HEK293T (cell line): ENCODE results near the gene CD164L2.

Source experiments
- CTCF ChIA-PET: fragments of 350-600 bp; formaldehyde crosslinking; extraction: SDS; loops from one replicate; lab custom pipeline; 2021; ENCODE audit warnings: antibody characterized with exemption, inconsistent platforms; lab: Yijun Ruan, JAX
- POLR2A ChIA-PET: fragments of 350-600 bp; formaldehyde crosslinking; extraction: SDS; loops from one replicate; lab custom pipeline; 2020; ENCODE audit warnings: antibody characterized with exemption, inconsistent platforms; lab: Yijun Ruan, JAX
- DNase-seq: peaks from one replicate; pipeline ENCODE4 v3.0.0; 2012; ENCODE audit warnings: mixed read lengths; ENCODE audit errors: extremely low spot score
- ARNT ChIP-seq: fragments of 450-650 bp; IDR thresholded peaks from 2 replicates; pipeline ENCODE4 v1.6.1; 2017; ENCODE audit warnings: mild to moderate bottlenecking
- BHLHE40 ChIP-seq: fragments of 450-650 bp; IDR thresholded peaks from 2 replicates; pipeline ENCODE4 v1.6.1; 2016; ENCODE audit warnings: mild to moderate bottlenecking, moderate library complexity, borderline replicate concordance
- CTBP1 ChIP-seq: fragments of 450-650 bp; IDR thresholded peaks from 2 replicates; pipeline ENCODE4 v1.6.1; 2016; ENCODE audit warnings: borderline replicate concordance
- ELF4 ChIP-seq: fragments of 450-650 bp; IDR thresholded peaks from 2 replicates; pipeline ENCODE4 v1.6.1; 2017; ENCODE audit warnings: antibody characterized with exemption
- FOXA1 ChIP-seq: fragments of 450-650 bp; IDR thresholded peaks from 2 replicates; pipeline ENCODE4 v1.6.1; 2016; ENCODE audit warnings: mild to moderate bottlenecking
- FOXK2 ChIP-seq: fragments of 450-650 bp; IDR thresholded peaks from 2 replicates; pipeline ENCODE4 v1.6.1; 2016; ENCODE audit warnings: mild to moderate bottlenecking
- FOXM1 ChIP-seq: fragments of 450-650 bp; IDR thresholded peaks from 2 replicates; pipeline ENCODE4 v1.6.1; 2017; ENCODE audit warnings: mild to moderate bottlenecking, borderline replicate concordance
- HDGF ChIP-seq: fragments of 450-650 bp; IDR thresholded peaks from 2 replicates; pipeline ENCODE4 v1.6.1; 2017; ENCODE audit warnings: antibody characterized with exemption, borderline replicate concordance
- L3MBTL2 ChIP-seq: fragments of 450-650 bp; conservative IDR thresholded peaks from 2 replicates; pipeline ENCODE4 v1.6.1; 2016; ENCODE audit warnings: mild to moderate bottlenecking
- LEF1 ChIP-seq: fragments of 450-650 bp; IDR thresholded peaks from 2 replicates; pipeline ENCODE4 v1.6.1; 2017; ENCODE audit warnings: mild to moderate bottlenecking, borderline replicate concordance
- NFRKB ChIP-seq: fragments of 450-650 bp; IDR thresholded peaks from 2 replicates; pipeline ENCODE4 v1.6.1; 2016; ENCODE audit warnings: mild to moderate bottlenecking, moderate library complexity
- SP1 ChIP-seq: fragments of 450-650 bp; IDR thresholded peaks from 2 replicates; pipeline ENCODE4 v1.6.1; 2017
- SUZ12 ChIP-seq: fragments of 450-650 bp; IDR thresholded peaks from 2 replicates; pipeline ENCODE4 v1.6.1; 2016; ENCODE audit warnings: mild to moderate bottlenecking
- TARDBP ChIP-seq: fragments of 450-650 bp; IDR thresholded peaks from 2 replicates; pipeline ENCODE4 v1.6.1; 2016
- ZNF384 ChIP-seq: fragments of 450-650 bp; IDR thresholded peaks from 2 replicates; pipeline ENCODE4 v1.6.1; 2016
- TF ChIP-seq, protein P1 (sequence below): fragments of 450-650 bp; IDR thresholded peaks from 2 replicates; pipeline ENCODE4 v1.6.1; 2016

CD164L2 gene

GRCh38 chr1:27336756-27337155, 46.4 kb downstream of the CD164L2 start:
- CTCF ChIA-PET: no interaction called here
- POLR2A ChIA-PET: interaction anchor here (1.0 to 1.1 kb wide), 2 partner anchors 8 to 28 kb away, joined by 3 to 4 read pairs; no protein-coding TSS in a partner anchor
- no peak for DNase-seq
- TF ChIP-seq HDGF (no peak), L3MBTL2 (no peak), FOXA1 (no peak)

DNA sequence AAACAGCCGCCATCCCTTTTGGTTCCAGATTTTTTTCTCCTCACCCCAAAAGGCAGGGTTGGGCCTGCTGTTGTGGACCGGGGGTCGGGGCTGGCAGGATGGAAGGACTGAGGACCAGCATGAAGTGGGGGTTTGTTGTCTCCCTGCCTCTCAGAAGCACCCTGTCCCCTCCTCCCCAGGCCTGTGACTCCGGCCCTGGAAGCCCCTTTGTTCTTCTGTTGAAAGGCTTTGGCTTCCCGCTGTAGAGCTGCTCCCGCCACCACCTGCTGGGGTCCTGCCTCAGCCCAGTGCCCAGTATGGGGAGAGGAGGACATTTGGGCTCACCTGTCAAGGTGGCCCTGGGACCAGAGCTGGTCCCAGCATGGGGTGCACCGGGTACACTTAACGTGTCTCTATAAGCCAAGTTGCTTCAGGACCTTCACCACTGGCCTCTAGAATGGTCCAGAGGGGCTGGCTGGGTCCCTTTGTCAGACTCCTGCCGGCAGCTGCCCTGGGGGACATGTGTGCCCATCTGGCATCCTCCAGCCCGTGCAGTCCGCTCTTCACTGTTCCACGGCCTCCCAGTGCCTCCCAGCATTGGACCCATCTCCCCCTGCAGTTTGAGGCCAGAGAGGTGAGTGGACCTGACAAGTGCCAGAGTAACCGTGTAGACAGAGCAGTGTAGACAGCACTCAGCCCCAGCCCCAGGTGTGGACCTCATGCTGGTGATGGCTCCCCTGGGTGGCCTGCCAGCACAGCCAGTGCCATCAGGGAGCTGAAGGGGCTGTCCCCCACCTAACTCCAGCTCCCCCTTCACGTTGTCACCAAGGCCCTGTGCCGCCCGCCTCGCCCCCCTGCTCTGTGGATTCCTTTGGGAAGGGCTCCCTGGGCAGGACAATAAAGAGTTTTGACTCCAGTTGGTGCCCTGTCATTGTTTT, 47.4 kb downstream of the CD164L2 start:
- ChIA-PET CTCF (no interaction called here), POLR2A (interaction anchor here (1.0 to 1.1 kb wide), 2 partner anchors 9 to 29 kb away, joined by 3 to 4 read pairs; no protein-coding TSS in a partner anchor)
- no peak for TF ChIP-seq L3MBTL2
- no peak for TF ChIP-seq HDGF
- TF ChIP-seq NFRKB: no peak
- no peak for TF ChIP-seq TARDBP
- no peak for TF ChIP-seq LEF1
- TF ChIP-seq BHLHE40: no peak
- no peak for TF ChIP-seq ELF4
- TF ChIP-seq, protein P1, sequence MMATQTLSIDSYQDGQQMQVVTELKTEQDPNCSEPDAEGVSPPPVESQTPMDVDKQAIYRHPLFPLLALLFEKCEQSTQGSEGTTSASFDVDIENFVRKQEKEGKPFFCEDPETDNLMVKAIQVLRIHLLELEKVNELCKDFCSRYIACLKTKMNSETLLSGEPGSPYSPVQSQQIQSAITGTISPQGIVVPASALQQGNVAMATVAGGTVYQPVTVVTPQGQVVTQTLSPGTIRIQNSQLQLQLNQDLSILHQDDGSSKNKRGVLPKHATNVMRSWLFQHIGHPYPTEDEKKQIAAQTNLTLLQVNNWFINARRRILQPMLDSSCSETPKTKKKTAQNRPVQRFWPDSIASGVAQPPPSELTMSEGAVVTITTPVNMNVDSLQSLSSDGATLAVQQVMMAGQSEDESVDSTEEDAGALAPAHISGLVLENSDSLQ: no peak
- no peak for TF ChIP-seq CTBP1
- TF ChIP-seq ZNF384: no peak
- no peak for TF ChIP-seq FOXA1
- no peak for DNase-seq

DNA sequence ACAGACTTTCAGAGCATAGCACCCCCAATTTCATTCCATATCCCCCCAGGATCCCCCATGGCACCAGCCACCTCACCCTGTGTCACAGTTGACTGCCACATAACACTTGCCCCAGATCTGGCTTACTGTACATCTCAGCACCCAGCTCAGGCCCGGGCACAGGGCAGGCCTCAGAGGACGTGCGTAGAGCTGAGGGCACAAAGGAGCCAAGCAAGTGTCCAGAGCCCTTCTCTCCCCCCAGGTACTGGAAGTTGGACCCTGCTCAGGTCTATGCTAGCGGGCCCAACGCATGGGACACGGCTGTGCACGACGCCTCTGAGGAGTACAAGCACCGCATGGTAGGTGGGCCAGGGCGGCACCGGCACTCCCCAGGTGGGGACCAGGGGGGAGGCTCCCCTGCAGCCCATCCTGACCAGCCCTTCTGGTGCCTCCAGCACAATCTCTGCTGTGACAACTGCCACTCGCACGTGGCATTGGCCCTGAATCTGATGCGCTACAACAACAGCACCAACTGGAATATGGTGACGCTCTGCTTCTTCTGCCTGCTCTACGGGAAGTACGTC, 49.3 kb downstream of the CD164L2 start:
- CTCF ChIA-PET: interaction anchor here (1.2 to 1.8 kb wide), 2 partner anchors 8 to 329 kb away, joined by 3 to 5 read pairs; partner anchors contain the start of gene SYTL1

GRCh38 chr1:27332536-27333281, 50.4 kb downstream of the CD164L2 start:
- peak; percentile 83 for DNase-seq
- ChIA-PET POLR2A (interaction anchor here (1.2 to 2.2 kb wide), 3 partner anchors 10 to 34 kb away, joined by 3 to 10 read pairs (median 4); partner anchors contain the start of gene MAP3K6), CTCF (interaction anchor here (0.6 to 1.8 kb wide), 14 partner anchors 9 to 330 kb away, joined by 3 to 7 read pairs (median 4); partner anchors contain the start of genes MAP3K6 and SYTL1)
- TF ChIP-seq BHLHE40: no peak
- TF ChIP-seq ARNT: no peak
- no peak for TF ChIP-seq FOXA1
- no peak for TF ChIP-seq CTBP1

More for the DNA sequence above, 49.3 kb downstream of the CD164L2 start:
- POLR2A ChIA-PET: interaction anchor here (2.2 kb wide), 1 partner anchor 11 kb away, joined by 10 read pairs; no protein-coding TSS in a partner anchor
- no peak for DNase-seq
- TF ChIP-seq SUZ12: no peak
- TF ChIP-seq SP1: no peak
- no peak for TF ChIP-seq TARDBP
- TF ChIP-seq LEF1: no peak
- TF ChIP-seq FOXA1: no peak
- TF ChIP-seq L3MBTL2: no peak
- no peak for TF ChIP-seq ELF4
- no peak for TF ChIP-seq ARNT
- TF ChIP-seq ZNF384: no peak
- TF ChIP-seq NFRKB: no peak
- no peak for TF ChIP-seq FOXK2
- no peak for TF ChIP-seq HDGF
- TF ChIP-seq BHLHE40: no peak
- TF ChIP-seq FOXM1: no peak
- TF ChIP-seq, protein P1: no peak
- no peak for TF ChIP-seq CTBP1

GRCh38 chr1:27331922-27332321, 51.2 kb downstream of the CD164L2 start:
- ChIA-PET CTCF (interaction anchor here (1.0 to 1.8 kb wide), 8 partner anchors 9 to 331 kb away, joined by 3 to 7 read pairs (median 4); partner anchors contain the start of gene MAP3K6), POLR2A (interaction anchor here (1.2 to 2.2 kb wide), 3 partner anchors 9 to 35 kb away, joined by 3 to 10 read pairs (median 4); partner anchors contain the start of gene MAP3K6)
- TF ChIP-seq ARNT (no peak), FOXM1 (no peak), HDGF (no peak), TARDBP (no peak), SP1 (no peak), ZNF384 (no peak), L3MBTL2 (no peak)
- TF ChIP-seq, protein P1: no peak
- DNase-seq: no peak
